ENCODE data around the gene PPP1R12A.
"Not testable (repeated sequence)": the region's sequence is repeated elsewhere in the genome, so short reads cannot be mapped to it uniquely, and the experiment has no call there.

The PPP1R12A gene

GRCh38 chr12:79841248-79841877, 93.5 kb downstream of the PPP1R12A start:
- no peak for DNase-seq

- DNase-seq, result no peak
Observed at GRCh38 chr12:79838359-79838758, 96.5 kb downstream of the PPP1R12A start.

GRCh38 chr12:79837575-79837974, 97.3 kb downstream of the PPP1R12A start:
- DNase-seq, result no peak

DNA sequence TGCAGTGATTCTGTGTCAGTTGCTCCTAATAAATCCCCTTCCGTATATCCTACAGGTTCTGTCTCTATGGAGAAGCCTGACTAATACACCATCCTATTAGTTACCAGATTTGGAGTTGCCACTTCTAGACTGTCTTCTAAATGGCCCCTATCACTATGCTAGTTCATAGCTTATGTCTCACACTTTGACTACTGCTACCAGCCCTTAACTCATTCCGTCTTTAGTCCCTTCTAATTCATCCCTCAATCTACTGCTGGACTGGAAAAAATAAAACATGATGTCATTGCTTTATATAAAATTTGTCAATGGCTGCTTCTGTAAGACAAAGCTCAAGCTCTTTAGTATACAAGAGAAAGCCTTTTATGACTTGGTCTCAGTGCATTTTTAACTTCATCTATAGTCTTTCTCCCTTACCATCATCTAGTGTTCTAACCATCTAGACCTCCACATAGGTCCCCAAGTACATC, 99.5 kb downstream of the PPP1R12A start:
- DNase-seq, result no peak

GRCh38 chr12:79834712-79835376, 100.1 kb downstream of the PPP1R12A start:
- DNase-seq, result no peak

DNA sequence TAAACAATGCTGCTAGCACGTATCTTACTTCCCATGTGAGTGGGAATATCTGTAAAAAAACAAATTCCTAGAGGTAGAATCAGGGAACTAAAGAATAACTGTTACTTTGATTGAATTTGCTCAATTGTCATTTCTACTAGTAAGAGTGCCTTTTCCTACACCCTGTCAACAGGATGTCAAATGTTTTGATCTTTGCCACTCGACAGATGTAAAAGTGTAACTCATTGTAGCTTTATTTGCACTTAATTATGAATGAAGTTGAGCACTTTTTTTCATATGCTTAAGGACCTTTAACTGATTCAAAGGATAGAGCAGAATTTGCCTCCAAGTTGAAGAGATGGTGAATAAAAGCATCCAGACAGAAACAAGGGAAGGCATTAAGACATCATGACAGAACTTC, 104.5 kb downstream of the PPP1R12A start:
- no peak for DNase-seq

DNA sequence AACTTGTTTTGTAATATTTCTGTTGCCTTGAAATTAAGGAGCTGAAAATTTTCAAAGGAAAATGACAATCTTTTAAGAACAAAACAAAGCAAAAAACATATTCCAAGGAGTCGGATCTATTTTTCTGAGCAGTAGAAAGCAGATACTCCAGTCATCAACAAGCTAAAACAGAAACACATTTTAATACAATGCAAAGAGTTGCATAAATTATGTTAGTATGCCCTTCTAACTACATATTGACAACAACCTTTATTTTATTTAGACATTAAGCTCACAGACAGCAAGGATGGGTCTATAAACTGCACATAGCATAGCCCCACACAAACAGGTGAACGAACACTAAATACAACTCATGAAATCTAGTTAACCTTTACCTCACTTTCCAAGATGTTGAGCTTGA, 106.0 kb downstream of the PPP1R12A start:
- DNase-seq, result no peak

DNA sequence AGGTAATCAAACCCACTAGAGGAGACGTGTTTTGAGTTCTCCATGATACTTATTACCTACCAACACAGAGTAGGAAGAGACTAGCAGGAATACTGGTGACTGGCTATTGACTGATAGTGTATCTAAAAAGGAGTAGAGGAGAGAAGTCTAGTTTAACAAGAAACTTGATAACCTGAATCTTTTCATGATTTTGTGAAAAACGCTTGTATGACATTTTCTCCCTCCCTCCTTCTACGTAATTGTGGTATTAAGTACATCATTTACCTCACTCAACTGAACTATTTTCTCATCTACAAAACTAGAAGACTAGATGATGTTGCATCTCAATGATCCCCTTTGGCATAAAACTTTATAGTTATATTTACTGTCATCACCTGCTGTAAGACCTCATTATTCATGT, 107.4 kb downstream of the PPP1R12A start:
- DNase-seq, result no peak

DNA sequence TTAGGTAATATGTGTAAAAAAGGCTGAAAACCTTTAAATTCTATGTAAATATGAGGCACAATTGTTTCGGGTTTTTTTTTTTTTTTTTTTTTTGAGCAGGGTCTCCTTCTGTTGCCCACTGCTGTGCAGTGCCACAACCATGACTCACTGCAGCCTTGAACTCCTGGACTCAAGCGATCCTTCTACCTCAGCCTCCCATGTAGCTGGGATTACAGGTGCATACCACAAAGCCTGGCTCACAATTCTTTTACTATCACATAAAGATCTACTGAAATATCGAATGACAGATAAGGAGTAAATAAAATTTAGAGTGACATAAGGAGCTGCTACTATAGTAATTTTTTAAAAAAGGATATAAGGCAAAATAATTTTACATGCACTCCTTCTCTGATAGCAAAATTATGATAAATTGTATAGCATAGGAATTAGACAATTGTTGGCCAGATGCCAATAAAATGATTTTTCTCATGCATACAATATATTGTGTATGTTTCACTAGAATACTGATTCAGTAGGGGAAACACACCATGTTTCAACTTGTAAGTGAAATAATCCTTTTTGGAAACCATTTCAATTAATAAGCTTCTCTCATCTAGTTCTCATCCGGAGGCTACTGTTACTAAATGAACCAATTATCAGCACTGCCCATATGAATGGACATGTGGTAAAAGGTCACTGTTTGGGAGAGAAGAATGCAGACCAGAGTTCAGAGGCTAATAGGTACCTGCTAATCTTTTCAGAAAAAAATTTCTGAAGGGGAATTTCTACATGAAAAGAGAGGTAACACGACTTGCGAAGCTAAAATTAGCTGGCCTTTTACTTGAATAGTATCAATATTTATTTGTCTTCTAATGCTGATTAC, 108.4 kb downstream of the PPP1R12A start:
- no peak for DNase-seq

GRCh38 chr12:79822475-79822874, 112.4 kb downstream of the PPP1R12A start:
- DNase-seq, result no peak

- no peak for DNase-seq
Observed at GRCh38 chr12:79818856-79819255, 116.0 kb downstream of the PPP1R12A start.

DNA sequence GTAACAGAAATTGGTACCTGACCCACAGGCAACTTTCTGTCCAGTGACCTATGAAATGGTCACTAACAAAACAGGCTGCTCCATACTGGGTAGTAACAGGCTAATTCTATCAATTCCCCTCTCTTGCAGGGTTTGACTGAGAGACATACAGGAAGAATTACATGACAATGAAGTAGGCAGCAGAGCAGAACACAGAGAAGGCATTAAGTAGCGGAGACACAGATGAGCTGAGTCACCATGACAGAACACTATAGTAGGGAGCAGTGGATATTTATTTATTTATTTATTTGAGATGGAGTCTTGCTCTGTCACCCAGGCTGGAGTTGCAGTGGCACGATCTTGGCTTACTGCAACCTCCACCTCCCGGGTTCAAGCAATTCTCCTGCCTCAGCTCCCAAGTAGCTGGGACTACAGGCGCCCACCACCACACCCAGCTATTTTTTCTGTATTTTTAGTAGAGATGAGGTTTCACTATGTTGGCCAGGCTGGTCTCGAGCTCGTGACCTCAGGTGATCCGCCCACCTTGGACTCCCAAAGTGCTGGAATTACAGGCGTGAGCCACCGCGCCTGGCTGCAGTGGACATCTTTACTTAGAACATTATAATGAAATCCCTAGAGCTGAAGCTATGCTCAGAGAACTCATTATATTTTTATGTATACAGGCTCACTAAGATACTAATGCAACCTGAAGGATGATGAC, 150.4 kb downstream of the PPP1R12A start:
- DNase-seq, result not testable (repeated sequence)

- no peak for DNase-seq
Observed at GRCh38 chr12:79782172-79782900, 152.6 kb downstream of the PPP1R12A start.

GRCh38 chr12:79778802-79779448, 156.0 kb downstream of the PPP1R12A start:
- DNase-seq, result no peak

DNA sequence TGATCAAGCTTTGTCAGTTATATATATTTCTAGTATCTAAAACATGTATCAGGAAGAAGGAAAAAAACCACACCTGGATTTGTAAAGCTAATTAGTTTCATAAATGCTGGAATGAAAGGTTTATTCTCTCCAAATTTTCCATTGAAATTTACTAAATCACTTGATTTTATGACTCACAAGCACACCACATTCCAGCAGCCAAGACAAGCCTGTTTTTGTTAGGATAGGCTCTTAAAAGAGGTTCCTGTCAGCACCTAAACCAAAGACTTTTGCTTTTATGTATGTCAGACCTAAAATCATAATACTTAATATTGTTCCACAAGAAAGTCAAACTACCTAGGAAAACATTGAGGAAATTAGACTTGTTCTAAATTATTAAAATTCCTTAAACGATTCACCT, 158.8 kb downstream of the PPP1R12A start:
- no peak for DNase-seq

GRCh38 chr12:79775355-79776027, 159.4 kb downstream of the PPP1R12A start:
- DNase-seq, result no peak

- no peak for DNase-seq
Observed at GRCh38 chr12:79773896-79774295, 161.0 kb downstream of the PPP1R12A start.

- DNase-seq, result no peak
Observed at GRCh38 chr12:79769860-79770485, 164.9 kb downstream of the PPP1R12A start.

- no peak for DNase-seq
Observed at GRCh38 chr12:79769189-79769859, 165.6 kb downstream of the PPP1R12A start.
